Measurements from ENCODE around the gene NOL12.
A peak's percentile ranks its signal among the peaks of the same experiment; 100 is the strongest.
"Not testable (repeated sequence)": the region's sequence is repeated elsewhere in the genome, so short reads cannot be mapped to it uniquely, and the experiment has no call there.

The NOL12 gene

DNA sequence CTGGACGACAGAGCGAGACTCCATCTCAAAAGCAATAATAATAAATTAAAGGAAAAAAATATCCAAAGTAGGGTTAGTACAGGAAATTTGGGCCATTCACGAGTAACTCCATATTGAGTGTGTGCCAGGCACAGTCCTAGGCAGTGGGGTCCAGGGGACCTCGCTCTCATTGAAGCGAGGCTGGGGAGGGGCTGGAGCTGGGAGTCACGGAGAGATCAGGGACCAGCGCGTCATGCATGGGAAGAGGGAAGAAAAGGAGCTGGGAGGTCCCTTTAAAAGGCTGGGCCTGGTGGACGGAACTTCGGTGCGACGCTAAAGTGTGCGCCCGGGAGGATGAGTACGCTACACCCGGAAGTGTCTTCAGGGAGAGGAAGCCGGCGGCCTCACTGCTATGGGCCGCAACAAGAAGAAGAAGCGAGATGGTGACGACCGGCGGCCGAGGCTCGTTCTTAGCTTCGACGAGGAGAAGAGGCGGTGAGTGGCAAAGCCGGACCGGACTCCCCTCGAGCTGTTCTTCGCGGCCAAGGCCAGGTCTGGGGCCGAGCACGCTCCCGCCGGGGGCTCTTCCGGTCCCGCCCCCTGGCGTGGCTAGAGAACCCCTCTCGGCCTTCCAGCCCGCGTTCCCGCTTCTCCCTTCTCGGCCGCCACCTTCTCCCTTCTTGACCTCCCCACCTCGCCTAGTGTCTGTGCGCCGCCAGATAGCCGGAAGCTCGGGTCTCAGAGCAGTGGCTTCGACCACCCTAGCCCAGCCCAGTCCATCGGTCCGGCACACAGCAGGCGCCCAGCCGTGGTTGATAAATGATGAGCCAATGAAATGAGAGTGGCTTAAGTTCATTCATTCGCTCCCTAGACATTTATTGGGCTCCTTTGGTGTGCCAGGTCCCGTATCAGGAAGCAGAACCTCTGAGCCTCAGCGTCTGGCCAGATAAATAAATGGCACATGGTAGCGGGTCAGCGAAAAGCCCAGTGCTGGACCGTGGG is at the start of gene NOL12:
NOL12 (plus strand) TSS at position 342 of the 981 bp plus-strand sequence; CDS start at position 392, 50 bp downstream.
- peak; percentile 90 for DNase-seq (ENCODE audit: low spot score)

DNA sequence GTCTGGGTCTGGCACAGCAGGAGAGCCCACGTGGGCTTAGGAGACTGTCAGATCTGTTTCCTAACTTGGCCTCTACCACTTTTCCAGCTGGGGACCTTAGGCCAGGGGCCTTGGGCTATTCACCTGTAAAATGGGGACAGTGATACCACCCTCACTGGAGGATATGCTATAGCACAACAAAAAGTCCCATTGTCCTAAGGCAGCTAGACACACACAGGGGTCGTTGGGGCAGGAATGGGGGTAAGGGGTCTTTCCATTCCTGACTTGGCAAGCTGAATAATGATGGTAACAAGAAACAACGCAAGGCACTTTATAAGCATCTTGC is 49.2 kb upstream of the NOL12 start:
- DNase-seq (ENCODE audit: low spot score): no peak

- DNase-seq (ENCODE audit: low spot score): no peak
Measured at GRCh38 chr22:37638391-37639069, 47.6 kb upstream of the NOL12 start.

DNA sequence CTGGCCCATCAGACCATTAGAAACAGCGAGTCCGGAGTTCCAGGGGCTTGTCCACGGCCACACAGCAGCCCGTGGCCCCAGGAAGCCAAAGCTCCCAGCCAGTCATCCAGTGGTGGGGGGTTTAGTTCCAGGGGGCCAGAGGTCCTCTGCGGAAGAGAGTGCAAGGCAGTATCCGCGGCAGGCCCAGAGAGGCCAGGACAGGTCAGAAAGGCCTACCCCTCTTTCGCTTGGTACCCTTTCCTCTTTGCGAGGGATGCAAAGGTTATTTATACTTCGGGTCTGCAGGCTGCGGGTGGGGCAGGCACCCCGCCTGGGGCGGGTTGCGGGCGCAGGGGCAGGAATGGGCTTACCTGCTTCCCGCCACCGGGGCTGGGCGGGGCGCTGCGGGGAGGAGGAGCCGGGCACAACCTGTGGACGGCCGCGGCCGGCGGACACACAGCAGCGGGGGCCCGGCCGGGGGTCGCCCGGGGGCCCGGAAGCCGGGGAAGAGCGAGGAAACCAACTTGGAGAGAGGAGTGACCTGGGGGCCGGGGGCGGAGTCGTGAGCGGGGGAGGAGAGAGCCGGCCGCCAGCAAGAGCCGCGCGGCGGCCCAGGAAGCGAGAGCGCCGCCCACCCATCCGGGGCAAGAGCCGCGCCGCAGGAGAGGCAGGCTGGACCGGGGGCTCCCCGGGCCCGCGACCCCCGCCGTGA is 46.9 kb upstream of the NOL12 start, which contains the start of gene SH3BP1:
SH3BP1 (plus strand) TSS at position 600 of the 691 bp plus-strand sequence. CDS start 119 bp downstream, outside the sequence.
- peak; percentile 79 for DNase-seq (ENCODE audit: low spot score)

- no peak for DNase-seq (ENCODE audit: low spot score)
Measured at GRCh38 chr22:37639771-37640590, 46.2 kb upstream of the NOL12 start.

- no peak for DNase-seq (ENCODE audit: low spot score)
Measured at GRCh38 chr22:37640591-37641560, 45.3 kb upstream of the NOL12 start.

- no peak for DNase-seq (ENCODE audit: low spot score)
Measured at GRCh38 chr22:37641561-37641949, 44.6 kb upstream of the NOL12 start.

GRCh38 chr22:37643225-37643847 is 42.8 kb upstream of the NOL12 start:
- peak; percentile 92 for DNase-seq (ENCODE audit: low spot score)

GRCh38 chr22:37647317-37647716 is 38.8 kb upstream of the NOL12 start:
- DNase-seq (ENCODE audit: low spot score): no peak

DNA sequence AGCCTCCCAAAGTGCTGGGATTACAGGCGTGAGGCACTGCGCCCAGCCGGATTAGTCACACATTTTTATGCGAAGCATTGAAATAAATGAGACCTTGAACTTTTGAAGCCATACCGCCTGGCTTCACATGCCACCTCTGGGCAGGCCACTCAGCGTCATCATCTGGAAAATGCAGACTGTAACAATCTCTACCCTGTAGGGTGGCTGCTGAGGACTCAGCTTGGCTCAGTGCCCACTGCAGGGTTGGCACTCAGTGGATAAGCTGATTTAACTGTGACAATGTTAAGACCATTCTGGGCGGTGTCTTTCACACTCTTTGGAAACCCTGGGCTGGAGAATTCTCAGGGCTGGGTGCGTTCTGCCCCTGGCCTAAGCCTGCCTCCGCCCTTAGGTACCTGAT is 38.2 kb upstream of the NOL12 start:
- no peak for DNase-seq (ENCODE audit: low spot score)

DNA sequence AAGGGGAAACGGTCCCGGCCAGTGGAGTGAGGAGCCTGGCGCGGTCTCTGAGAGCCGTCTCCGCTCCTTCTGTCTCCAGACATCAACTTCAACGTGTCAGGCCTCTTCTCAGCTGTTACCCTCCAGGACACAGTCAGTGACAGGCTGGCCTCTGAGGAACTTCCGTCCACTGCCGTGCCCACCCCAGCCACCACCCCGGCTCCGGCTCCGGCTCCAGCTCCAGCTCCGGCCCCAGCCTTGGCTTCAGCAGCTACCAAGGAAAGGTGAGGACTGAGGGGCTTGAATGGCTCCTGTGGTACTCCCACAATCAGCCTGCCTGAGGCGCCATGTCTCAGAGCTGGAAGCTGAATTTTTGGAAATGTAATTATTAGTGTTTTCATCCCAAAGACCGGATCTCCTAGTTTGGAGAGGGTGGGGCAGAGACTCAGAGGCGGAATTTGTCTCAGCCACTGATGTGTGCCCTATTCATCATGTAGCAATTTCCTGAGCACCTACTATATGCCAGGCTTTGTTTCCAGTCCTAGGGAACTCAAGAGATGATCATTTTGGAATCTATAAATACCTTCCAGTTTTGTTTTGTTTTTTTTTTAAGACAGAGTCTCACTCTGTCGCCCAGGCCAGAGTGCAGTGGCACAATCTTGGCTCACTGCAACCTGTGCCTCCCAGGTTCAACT is 35.5 kb upstream of the NOL12 start:
- DNase-seq (ENCODE audit: low spot score): no peak

GRCh38 chr22:37654563-37655251 is 31.4 kb upstream of the NOL12 start:
- DNase-seq (ENCODE audit: low spot score): no peak

- DNase-seq (ENCODE audit: low spot score): no peak
Measured at GRCh38 chr22:37655252-37655563, 30.9 kb upstream of the NOL12 start.

DNA sequence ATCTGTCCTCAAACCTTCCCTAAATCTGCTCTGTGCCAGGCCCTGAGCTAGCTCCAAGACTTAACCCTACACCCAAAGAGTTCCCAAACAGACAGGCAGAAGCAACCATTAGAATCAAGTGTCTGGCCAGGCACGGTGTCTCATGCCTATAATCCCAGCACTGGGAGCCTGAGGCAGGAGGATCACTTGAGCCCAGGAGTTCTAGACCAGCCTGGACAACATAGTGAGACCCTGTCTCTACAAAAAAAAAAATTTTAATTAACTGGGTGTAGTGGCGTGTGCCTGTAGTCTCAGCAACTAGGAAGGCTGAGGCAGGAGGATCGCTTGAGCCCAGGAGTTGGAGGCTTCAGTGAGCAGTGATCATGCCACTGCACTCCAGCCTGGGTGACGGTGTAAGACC is 29.6 kb upstream of the NOL12 start:
- not testable (repeated sequence) for DNase-seq (ENCODE audit: low spot score)

DNA sequence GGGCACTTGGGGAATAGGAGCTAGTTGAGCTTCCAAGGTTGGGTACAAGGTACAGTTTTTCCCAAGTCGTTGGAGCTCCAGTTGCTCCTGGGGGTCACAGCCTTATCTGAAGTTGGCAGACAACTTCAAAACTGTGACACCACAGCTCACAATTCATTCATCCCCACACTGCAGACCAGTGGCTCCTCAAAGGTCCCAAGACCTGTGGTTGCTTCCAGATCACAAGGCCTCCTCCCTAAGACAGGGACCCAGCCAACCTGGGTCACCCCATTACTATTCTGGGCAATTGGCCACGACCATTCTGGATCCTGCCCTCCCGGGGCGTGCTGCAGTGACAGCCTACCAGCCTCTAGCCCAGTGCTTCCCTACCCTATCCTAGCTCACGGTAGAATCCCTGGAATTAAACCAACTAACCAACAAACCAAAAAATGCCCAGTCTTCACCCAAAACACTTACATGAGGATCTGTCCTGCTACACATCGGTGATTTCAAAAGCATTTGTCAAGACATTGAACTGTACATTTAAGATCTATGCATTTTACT is 28.5 kb upstream of the NOL12 start:
- no peak for DNase-seq (ENCODE audit: low spot score)

DNA sequence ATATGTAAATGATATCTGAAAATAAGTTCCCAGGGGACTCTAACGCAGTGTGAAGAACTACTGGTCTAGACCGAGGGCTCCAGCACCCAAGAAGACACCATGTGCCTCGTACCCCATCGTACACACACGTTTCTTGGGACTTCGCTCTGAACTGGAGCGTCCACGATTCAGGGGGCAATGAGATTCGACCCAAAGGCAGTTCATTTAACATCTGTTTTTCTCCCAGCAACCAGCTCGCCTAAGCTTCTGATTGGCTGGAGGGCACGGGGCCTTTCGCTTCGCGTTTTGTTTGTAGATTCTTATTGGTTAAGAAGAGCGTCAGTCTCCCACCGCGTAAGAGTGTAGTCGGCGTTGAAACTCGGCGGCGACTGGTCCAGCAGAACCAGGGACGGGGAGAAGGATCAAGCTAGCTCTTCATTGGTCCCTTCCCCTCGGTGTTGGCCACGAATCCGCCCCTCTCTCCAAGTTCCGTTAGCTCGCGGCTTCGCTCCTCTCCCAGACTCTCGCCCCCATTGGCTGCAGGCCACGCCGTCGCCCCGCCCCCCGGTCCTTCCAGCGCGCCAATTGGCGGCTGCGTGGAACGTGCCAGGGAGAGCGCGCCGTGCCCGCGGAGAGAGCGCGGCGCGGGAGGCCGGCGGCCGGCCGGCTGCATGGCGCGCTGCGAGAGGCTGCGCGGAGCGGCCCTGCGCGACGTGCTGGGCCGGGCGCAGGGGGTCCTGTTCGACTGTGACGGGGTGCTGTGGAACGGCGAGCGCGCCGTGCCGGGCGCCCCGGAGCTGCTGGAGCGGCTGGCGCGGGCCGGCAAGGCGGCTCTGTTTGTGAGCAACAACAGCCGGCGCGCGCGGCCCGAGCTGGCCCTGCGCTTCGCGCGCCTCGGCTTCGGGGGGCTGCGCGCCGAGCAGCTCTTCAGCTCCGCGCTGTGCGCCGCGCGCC is 27.7 kb upstream of the NOL12 start, which contains the start of gene PDXP:
PDXP (plus strand) TSS at position 591 of the 933 bp plus-strand sequence; CDS start at position 651, 60 bp downstream.
- peak; percentile 99 for DNase-seq (ENCODE audit: low spot score)

Measured in GM03348 (cell line).